Measurements from ENCODE around the gene RGS10.

The RGS10 gene

GRCh38 chr10:119478111-119478802 is 64.3 kb downstream of the RGS10 start:
- Histone ChIP-seq H3K36me3 (ENCODE audit: insufficient read depth, low read length) (no peaks in the 10 kb centered on the region), H3K9ac (ENCODE audit: low read depth, low read length) (no peak overlapping the region), H3K27me3 (ENCODE audit: insufficient read depth, low read length) (peaks cover 86% of the 10 kb centered on the region), H3K27ac (ENCODE audit: low read depth, low read length) (no peak overlapping the region), H3K4me3 (ENCODE audit: low read length) (no peak overlapping the region), H3K4me1 (ENCODE audit: insufficient read depth, low read length) (peaks cover 9% of the 10 kb centered on the region; the same call in 1 of the 2 replicates), H3K9me3 (ENCODE audit: insufficient read depth, low read depth, low read length) (no peaks in the 10 kb centered on the region)
- 42% methylated on average over 8 of the region's 8 CpGs for WGBS

DNA sequence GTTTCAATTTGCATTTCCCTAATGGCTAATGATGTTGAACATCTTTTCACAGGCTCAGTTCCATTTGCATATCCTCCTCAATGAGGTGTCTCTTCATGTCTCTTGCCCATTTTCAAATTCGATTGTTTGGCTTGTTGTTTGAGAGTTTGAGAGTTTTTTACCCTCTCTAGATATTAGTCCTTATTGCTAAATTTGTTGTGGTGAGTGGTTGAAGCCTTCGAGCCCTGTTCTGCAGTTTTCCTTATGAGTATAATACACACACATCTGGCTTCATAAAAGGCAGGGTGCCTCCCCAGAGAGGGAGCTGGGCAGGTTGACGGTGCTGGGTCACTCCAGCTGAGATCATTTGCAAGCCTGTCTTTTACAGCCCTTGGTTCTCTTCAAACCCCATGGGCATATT is 65.1 kb downstream of the RGS10 start:
- Histone ChIP-seq H3K4me1 (ENCODE audit: insufficient read depth, low read length) (peaks cover 9% of the 10 kb centered on the region; the same call in 1 of the 2 replicates), H3K4me3 (ENCODE audit: low read length) (no peak overlapping the region), H3K9ac (ENCODE audit: low read depth, low read length) (no peak overlapping the region), H3K27me3 (ENCODE audit: insufficient read depth, low read length) (peaks cover 79% of the 10 kb centered on the region), H3K27ac (ENCODE audit: low read depth, low read length) (no peak overlapping the region), H3K36me3 (ENCODE audit: insufficient read depth, low read length) (no peaks in the 10 kb centered on the region), H3K9me3 (ENCODE audit: insufficient read depth, low read depth, low read length) (no peaks in the 10 kb centered on the region)
- 11% methylated on average over 1 of the region's 3 CpGs for WGBS

DNA sequence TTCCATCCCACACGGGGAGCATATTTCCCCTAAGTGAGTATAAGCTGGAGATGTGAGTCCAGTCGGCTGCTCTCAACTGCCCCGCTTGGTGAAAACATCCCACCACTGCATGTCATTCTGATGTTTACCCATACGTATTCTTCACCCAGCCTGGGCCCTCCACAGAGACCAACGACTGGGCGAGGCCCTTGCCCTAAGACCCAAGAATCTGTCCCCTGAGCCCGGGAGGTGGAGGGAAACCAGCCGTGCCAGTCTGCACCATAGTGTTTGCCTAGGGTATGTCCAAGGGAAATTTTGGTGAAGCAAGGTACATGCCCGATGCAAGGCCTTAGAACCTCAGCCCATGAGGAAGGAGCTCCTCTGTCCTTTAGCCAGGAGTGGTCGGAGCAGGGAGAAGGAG is 67.9 kb downstream of the RGS10 start:
- Histone ChIP-seq H3K9ac (ENCODE audit: low read depth, low read length) (no peak overlapping the region), H3K27ac (ENCODE audit: low read depth, low read length) (no peak overlapping the region), H3K4me1 (ENCODE audit: insufficient read depth, low read length) (peaks cover 6% of the 10 kb centered on the region; the same call in 1 of the 2 replicates), H3K4me3 (ENCODE audit: low read length) (no peak overlapping the region), H3K36me3 (ENCODE audit: insufficient read depth, low read length) (no peaks in the 10 kb centered on the region), H3K9me3 (ENCODE audit: insufficient read depth, low read depth, low read length) (no peaks in the 10 kb centered on the region), H3K27me3 (ENCODE audit: insufficient read depth, low read length) (peaks cover 59% of the 10 kb centered on the region)
- 92% methylated on average over 10 of the region's 10 CpGs for WGBS

- Histone ChIP-seq H3K36me3 (ENCODE audit: insufficient read depth, low read length) (no peaks in the 10 kb centered on the region), H3K27me3 (ENCODE audit: insufficient read depth, low read length) (peaks cover 51% of the 10 kb centered on the region), H3K27ac (ENCODE audit: low read depth, low read length) (no peak overlapping the region), H3K4me3 (ENCODE audit: low read length) (no peak overlapping the region), H3K9me3 (ENCODE audit: insufficient read depth, low read depth, low read length) (no peaks in the 10 kb centered on the region), H3K9ac (ENCODE audit: low read depth, low read length) (no peak overlapping the region), H3K4me1 (ENCODE audit: insufficient read depth, low read length) (peaks cover 4% of the 10 kb centered on the region; the same call in 1 of the 2 replicates)
- WGBS, result 91% methylated on average over 4 of the region's 4 CpGs
Measured at GRCh38 chr10:119473771-119474170, 68.7 kb downstream of the RGS10 start.

GRCh38 chr10:119470920-119471702 is 71.4 kb downstream of the RGS10 start:
- no peak overlapping the region for H3K9ac ChIP-seq (ENCODE audit: low read depth, low read length)
- no peaks in the 10 kb centered on the region for H3K36me3 ChIP-seq (ENCODE audit: insufficient read depth, low read length)
- 77% methylated on average over 2 of the region's 3 CpGs for WGBS
- no peaks in the 10 kb centered on the region for H3K9me3 ChIP-seq (ENCODE audit: insufficient read depth, low read depth, low read length)
- peaks cover 25% of the 10 kb centered on the region for H3K27me3 ChIP-seq (ENCODE audit: insufficient read depth, low read length)
- H3K4me3 ChIP-seq (ENCODE audit: low read length), result no peak overlapping the region
- H3K27ac ChIP-seq (ENCODE audit: low read depth, low read length), result no peak overlapping the region
- no peaks in the 10 kb centered on the region for H3K4me1 ChIP-seq (ENCODE audit: insufficient read depth, low read length)

GRCh38 chr10:119469846-119470245 is 72.7 kb downstream of the RGS10 start:
- Histone ChIP-seq H3K27ac (ENCODE audit: low read depth, low read length) (no peak overlapping the region), H3K9ac (ENCODE audit: low read depth, low read length) (no peak overlapping the region), H3K4me1 (ENCODE audit: insufficient read depth, low read length) (no peaks in the 10 kb centered on the region), H3K9me3 (ENCODE audit: insufficient read depth, low read depth, low read length) (no peaks in the 10 kb centered on the region), H3K4me3 (ENCODE audit: low read length) (no peak overlapping the region), H3K27me3 (ENCODE audit: insufficient read depth, low read length) (peaks cover 13% of the 10 kb centered on the region), H3K36me3 (ENCODE audit: insufficient read depth, low read length) (no peaks in the 10 kb centered on the region)
- WGBS, result 75% methylated on average over 7 of the region's 7 CpGs

- H3K27me3 ChIP-seq (ENCODE audit: insufficient read depth, low read length), result peaks cover 9% of the 10 kb centered on the region; the same call in 1 of the 2 replicates
- H3K9me3 ChIP-seq (ENCODE audit: insufficient read depth, low read depth, low read length), result no peaks in the 10 kb centered on the region
- no peak overlapping the region for H3K9ac ChIP-seq (ENCODE audit: low read depth, low read length)
- WGBS, result 94% methylated on average over 8 of the region's 8 CpGs
- no peaks in the 10 kb centered on the region for H3K4me1 ChIP-seq (ENCODE audit: insufficient read depth, low read length)
- H3K36me3 ChIP-seq (ENCODE audit: insufficient read depth, low read length), result no peaks in the 10 kb centered on the region
- no peak overlapping the region for H3K27ac ChIP-seq (ENCODE audit: low read depth, low read length)
- no peak overlapping the region for H3K4me3 ChIP-seq (ENCODE audit: low read length)
Measured at GRCh38 chr10:119469325-119469707, 73.2 kb downstream of the RGS10 start.

DNA sequence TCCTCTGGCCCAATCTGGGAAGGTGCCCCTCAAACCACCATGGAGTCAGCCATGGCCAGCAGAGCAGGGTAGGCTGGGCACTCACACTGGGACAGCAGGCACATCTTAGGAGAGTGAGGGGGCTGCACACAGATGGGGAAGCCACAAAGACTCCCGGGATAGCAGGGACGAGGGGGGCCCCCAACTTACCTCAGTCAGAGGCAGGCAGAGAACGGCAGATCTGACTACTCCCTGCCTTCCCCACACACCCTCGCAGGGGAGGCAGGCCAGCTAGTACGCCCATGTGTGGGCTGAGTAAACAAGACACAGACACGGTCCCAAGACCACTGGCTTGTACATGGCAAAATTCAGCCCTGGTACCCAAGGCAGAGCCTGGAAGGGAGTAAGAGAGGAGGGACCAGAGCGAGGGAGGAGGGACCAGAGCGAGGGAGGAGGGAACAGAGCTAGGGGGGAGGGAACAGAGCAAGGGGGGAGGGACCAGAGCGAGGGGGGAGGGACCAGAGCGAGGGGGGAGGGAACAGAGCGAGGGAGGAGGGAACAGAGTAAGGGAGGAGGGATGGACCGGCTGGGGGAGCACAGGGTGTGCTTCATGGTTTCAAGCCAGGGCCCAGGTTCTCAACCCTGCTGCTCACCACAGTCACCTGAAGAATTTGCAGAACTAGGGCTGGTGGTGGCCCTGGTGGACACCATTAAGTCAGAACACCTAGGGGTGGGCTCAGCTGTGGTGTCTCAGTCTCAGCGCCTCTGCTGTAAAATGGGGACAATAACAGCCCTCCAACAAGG is 73.8 kb downstream of the RGS10 start:
- WGBS, result 81% methylated on average over 13 of the region's 13 CpGs
- Histone ChIP-seq H3K4me3 (ENCODE audit: low read length) (no peak overlapping the region), H3K36me3 (ENCODE audit: insufficient read depth, low read length) (no peaks in the 10 kb centered on the region), H3K27me3 (ENCODE audit: insufficient read depth, low read length) (peaks cover 5% of the 10 kb centered on the region; the same call in 1 of the 2 replicates), H3K4me1 (ENCODE audit: insufficient read depth, low read length) (no peaks in the 10 kb centered on the region), H3K9me3 (ENCODE audit: insufficient read depth, low read depth, low read length) (no peaks in the 10 kb centered on the region), H3K27ac (ENCODE audit: low read depth, low read length) (no peak overlapping the region), H3K9ac (ENCODE audit: low read depth, low read length) (no peak overlapping the region)

GRCh38 chr10:119466655-119467054 is 75.9 kb downstream of the RGS10 start:
- H3K27ac ChIP-seq (ENCODE audit: low read depth, low read length), result no peak overlapping the region
- H3K4me1 ChIP-seq (ENCODE audit: insufficient read depth, low read length), result no peaks in the 10 kb centered on the region
- WGBS, result 76% methylated on average over 7 of the region's 7 CpGs
- no peaks in the 10 kb centered on the region for H3K9me3 ChIP-seq (ENCODE audit: insufficient read depth, low read depth, low read length)
- H3K36me3 ChIP-seq (ENCODE audit: insufficient read depth, low read length), result no peaks in the 10 kb centered on the region
- H3K9ac ChIP-seq (ENCODE audit: low read depth, low read length), result no peak overlapping the region
- H3K27me3 ChIP-seq (ENCODE audit: insufficient read depth, low read length), result peaks cover 2% of the 10 kb centered on the region; the same call in 1 of the 2 replicates
- no peak overlapping the region for H3K4me3 ChIP-seq (ENCODE audit: low read length)

- Histone ChIP-seq H3K36me3 (ENCODE audit: insufficient read depth, low read length) (no peaks in the 10 kb centered on the region), H3K27ac (ENCODE audit: low read depth, low read length) (no peak overlapping the region)
- WGBS, result 68% methylated on average over 10 of the region's 10 CpGs
Measured at GRCh38 chr10:119466076-119466475, 76.4 kb downstream of the RGS10 start.

DNA sequence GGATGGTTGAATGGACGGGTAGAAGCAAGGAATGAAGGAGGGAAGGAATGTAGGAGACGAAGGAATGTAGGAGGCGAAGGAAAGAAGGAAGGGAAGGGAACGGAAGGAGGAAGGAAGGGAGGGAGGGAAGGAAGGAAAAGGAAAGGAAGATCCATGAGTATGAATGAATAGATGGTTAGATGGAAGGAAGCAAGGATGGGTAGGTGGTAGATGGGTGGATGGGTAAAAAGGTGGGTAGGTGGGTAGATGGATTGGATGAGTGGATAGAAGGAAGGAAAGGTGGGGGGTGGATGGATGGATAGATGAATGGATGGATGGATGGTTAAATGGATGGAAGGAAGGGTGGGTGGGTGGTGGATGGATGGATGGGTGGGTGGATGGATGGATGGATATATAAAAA is 77.4 kb downstream of the RGS10 start:
- no peak overlapping the region for H3K4me3 ChIP-seq (ENCODE audit: low read length)
- no peaks in the 10 kb centered on the region for H3K27me3 ChIP-seq (ENCODE audit: insufficient read depth, low read length)
- WGBS, result 93% methylated on average over 4 of the region's 4 CpGs
- H3K4me1 ChIP-seq (ENCODE audit: insufficient read depth, low read length), result no peaks in the 10 kb centered on the region
- H3K9ac ChIP-seq (ENCODE audit: low read depth, low read length), result no peak overlapping the region
- H3K9me3 ChIP-seq (ENCODE audit: insufficient read depth, low read depth, low read length), result no peaks in the 10 kb centered on the region
- H3K36me3 ChIP-seq (ENCODE audit: insufficient read depth, low read length), result no peaks in the 10 kb centered on the region
- H3K27ac ChIP-seq (ENCODE audit: low read depth, low read length), result no peak overlapping the region

More at GRCh38 chr10:119466076-119466475, 76.4 kb downstream of the RGS10 start:
- H3K4me3 ChIP-seq (ENCODE audit: low read length), result no peak overlapping the region
- H3K9me3 ChIP-seq (ENCODE audit: insufficient read depth, low read depth, low read length), result no peaks in the 10 kb centered on the region
- H3K27me3 ChIP-seq (ENCODE audit: insufficient read depth, low read length), result no peaks in the 10 kb centered on the region
- no peaks in the 10 kb centered on the region for H3K4me1 ChIP-seq (ENCODE audit: insufficient read depth, low read length)
- H3K9ac ChIP-seq (ENCODE audit: low read depth, low read length), result no peak overlapping the region

All from HUES64 (cell line).